NCI-H128 (cell line): ENCODE measurements around the gene NMNAT2.
"Not testable (repeated sequence)": the region's sequence is repeated elsewhere in the genome, so short reads cannot be mapped to it uniquely, and the experiment has no call there.

ENCODE experiments used
- DNase-seq: peaks from one replicate; lab custom pipeline; 2025; ENCODE audit not compliant: unreplicated experiment; lab: John Stamatoyannopoulos, UW

Gene NMNAT2

GRCh38 chr1:183289051-183289496, 129.1 kb downstream of the NMNAT2 start:
- no peak for DNase-seq

GRCh38 chr1:183288583-183288982, 129.6 kb downstream of the NMNAT2 start:
- no peak for DNase-seq

DNA sequence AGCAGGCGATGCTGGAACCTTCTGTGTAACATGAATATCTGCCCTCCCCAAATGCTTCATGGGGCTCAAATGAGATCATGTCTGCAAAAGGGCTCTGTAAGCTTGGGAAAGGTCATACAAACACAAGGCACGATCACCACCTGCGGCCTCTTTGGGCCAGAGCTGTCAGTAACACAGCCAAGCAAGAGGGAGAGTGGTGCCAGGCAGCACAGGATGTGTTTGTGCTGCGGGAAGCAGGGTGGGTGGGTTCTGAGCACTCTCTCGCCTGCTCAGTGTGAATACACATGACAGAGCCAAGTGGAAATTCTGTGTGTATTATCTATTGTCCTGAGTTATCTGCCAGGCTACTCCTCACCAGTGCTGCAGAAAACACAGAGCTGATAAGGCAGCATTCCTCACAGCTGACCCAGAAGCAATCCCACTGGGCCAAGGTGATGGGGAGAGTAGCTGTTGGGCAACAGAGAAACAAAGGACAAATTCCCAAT, 130.9 kb downstream of the NMNAT2 start:
- no peak for DNase-seq

GRCh38 chr1:183285746-183286145, 132.4 kb downstream of the NMNAT2 start:
- no peak for DNase-seq

DNA sequence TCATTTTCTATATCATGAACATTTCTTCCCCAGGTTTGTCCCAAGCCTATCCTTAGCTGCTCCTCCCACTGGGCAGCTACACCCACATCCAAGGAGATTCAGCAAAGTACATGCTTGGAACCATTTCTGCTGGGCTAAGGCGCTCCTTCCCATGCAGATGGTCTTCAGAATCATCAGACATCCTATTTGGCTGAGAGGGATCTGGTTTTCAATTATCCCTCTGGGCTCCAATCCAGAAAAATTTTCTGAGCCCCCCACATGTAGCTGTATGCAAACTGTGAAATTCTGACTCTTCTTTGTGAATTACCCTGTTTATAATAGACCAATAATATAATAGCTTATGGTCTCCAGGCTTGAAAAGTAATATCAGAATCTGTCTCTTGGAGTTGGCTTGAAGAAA, 132.9 kb downstream of the NMNAT2 start:
- no peak for DNase-seq

- no peak for DNase-seq
Observed at GRCh38 chr1:183284086-183284485, 134.1 kb downstream of the NMNAT2 start.

- DNase-seq, result no peak
Observed at GRCh38 chr1:183283286-183283685, 134.9 kb downstream of the NMNAT2 start.

- no peak for DNase-seq
Observed at GRCh38 chr1:183282101-183282855, 135.9 kb downstream of the NMNAT2 start.

- peak; percentile 79 for DNase-seq
Observed at GRCh38 chr1:183281553-183282091, 136.6 kb downstream of the NMNAT2 start.

- no peak for DNase-seq
Observed at GRCh38 chr1:183281039-183281438, 137.1 kb downstream of the NMNAT2 start.

DNA sequence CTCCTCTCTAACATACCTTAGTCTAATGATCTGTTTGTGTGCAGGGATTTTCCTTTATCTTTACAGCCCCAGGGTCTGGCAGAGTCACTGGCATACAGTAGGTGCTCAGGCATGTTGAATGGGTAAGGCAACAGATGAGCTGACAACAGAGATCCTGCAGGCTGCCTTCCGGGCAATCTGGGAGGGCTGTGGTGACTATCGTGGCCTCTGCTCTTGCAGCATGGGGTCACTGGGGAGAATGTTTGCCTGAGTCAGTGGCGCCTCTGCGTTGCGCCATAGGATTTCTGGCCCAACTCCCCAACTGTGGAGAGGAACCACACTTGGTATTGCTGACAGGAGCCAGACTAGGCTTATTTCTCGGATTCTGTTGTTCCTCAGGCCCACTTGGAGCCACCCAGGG, 138.3 kb downstream of the NMNAT2 start:
- no peak for DNase-seq

DNA sequence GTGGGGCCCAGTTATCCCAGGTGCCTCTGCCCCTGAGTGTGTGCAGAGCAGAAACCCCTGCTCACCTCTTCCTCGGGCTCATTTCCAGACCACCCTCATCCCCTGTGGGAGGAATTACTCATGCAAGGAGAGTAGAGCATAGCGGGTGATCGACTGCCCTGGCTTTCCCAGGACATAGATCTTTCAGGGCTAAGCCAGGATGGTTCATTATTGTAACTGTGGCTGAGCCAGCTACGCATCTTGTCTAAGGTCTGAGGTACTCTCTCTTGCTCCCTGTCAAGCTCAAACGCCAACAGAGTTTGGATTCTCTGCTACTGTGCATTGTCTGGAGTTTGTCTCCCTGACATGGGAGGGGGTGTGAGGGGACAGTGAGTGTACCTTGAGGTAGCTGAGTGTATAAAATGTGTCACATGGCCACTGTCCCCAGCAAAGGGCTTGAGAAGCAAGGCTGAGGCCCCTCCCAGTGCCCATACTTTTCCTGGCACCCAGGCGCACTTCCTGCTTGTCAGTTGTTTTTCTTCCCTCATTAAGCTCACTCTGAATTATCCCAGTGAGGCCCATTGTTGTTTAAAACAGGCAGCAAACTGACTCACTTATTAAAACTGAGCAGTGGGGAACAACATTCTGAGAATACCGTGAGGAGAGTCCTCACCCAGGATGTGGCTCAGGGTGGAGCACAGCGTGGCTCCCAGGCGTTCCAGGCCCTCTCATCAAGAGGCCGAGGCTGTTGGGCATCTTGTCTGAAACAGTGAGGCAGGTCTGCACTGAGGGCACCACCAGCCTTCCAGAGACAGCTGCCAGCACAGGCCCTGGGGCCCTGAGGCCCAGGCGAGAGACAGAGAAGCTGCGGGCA, 139.2 kb downstream of the NMNAT2 start:
- no peak for DNase-seq

- DNase-seq, result no peak
Observed at GRCh38 chr1:183277821-183278738, 140.1 kb downstream of the NMNAT2 start.

DNA sequence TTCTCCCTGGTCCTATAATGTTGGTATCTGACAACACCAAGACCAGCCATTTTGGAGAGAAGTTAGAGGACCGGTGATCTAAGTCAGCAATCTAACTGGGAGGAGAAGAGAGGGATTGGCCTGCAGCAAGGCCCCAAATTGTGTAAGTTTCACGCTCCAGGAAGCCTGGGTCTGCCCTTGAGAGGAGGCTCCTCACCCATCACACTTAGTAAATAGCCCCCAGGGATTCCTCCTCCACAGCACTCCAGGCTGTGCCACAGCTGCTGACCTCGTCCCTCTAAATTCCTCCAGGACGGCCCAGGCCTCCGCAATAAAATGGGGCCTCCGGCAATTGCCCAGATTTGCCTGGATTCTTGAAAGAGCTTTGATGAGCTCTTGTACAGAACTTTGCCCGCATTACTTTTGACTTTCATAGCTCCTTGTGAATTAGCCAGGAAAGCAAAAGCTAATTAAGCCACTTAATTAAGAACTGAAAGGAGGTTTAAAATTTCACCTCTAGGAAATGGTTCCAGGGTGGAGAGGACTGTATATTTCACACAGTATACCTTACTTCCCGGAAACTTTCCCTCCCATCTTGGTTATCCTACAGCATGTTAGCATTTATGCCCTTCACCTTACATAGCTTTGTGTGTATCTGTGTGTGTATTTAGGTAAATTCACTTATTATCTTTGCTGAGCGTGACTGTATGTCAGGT, 141.6 kb downstream of the NMNAT2 start:
- no peak for DNase-seq

GRCh38 chr1:183275322-183275721, 142.9 kb downstream of the NMNAT2 start:
- DNase-seq, result no peak

- DNase-seq, result no peak
Observed at GRCh38 chr1:183274836-183275235, 143.3 kb downstream of the NMNAT2 start.

GRCh38 chr1:183273984-183274383, 144.2 kb downstream of the NMNAT2 start:
- DNase-seq, result not testable (repeated sequence)

- DNase-seq, result no peak
Observed at GRCh38 chr1:183273300-183273699, 144.9 kb downstream of the NMNAT2 start.

- no peak for DNase-seq
Observed at GRCh38 chr1:183272390-183272848, 145.8 kb downstream of the NMNAT2 start.

DNA sequence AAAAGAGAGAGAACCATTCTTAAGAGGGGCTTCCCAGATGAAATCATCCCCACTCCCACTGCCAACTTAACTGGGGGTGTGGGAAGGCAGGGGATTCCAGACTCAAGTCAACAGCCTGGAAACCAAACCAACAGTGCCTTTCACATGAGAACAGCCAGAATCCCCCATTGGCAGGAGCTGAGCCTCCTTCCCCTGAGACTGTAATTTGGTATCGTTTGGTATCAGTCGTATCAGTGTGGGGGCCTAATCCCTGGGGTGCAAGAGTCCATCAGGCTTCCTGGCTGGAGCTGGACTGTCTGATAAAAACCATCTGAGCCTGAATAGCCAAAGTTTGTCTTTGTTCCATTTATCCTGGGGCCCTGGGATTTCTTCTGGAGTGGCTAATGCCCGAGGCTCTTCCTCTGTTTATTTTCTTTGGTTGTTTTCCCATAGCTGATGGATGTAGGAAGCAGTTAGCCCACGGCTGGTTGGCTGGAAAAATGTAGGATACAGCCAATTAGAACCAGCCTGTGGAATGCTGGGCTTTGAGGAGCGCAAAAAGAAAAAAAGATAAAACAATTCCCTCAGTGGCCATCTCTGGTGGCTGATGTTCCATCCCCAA, 147.5 kb downstream of the NMNAT2 start:
- no peak for DNase-seq
